GF-D8 (cell line): ENCODE measurements around the gene RHOB.
"Not testable (repeated sequence)": the region's sequence is repeated elsewhere in the genome, so short reads cannot be mapped to it uniquely, and the experiment has no call there.

Source experiments
- DNase-seq: peaks from one replicate; lab custom pipeline; 2025; lab: John Stamatoyannopoulos, UW

The RHOB gene

DNA sequence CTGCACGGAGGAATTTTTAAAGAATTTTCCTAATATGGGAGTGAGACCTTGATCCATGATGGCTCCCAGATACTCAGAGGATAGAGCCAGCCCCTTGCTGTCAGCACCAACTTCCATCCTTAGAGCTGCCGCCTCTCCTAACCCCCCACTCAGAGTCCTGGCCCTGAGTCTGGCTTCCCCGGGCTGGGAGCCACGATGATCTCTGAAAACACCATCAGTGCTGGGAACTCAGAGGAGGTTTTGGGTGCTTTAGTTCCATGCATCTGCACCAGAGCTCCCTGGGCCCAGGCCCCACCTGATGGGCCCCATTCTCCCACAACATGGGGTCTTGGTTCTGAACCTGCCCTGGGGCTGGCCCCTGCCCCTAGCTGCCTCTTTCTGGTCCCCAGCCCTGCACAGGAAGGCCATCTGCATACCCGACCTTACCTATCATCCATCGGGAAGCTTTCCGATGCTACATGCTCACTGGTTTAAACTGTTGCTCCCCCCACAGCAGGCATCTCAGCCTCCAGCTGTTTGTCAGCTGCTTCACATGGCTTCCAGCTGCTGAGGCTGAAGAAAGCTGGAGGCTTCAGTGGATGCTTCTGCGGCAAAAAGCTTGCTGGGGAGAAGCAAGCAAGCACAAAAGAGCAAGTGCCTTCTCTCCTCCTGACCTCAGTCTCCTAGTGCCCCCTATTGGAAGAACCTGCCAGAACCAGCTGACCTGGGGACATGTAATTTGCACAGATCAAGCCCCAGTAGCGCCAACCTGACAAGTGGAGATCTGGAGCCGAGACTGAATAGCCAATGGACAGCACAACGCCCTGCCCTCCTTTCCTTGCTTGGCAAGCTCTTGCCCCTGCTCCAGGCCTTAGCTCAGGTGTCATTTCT lies 24.2 kb upstream of the RHOB start:
- no peak for DNase-seq

DNA sequence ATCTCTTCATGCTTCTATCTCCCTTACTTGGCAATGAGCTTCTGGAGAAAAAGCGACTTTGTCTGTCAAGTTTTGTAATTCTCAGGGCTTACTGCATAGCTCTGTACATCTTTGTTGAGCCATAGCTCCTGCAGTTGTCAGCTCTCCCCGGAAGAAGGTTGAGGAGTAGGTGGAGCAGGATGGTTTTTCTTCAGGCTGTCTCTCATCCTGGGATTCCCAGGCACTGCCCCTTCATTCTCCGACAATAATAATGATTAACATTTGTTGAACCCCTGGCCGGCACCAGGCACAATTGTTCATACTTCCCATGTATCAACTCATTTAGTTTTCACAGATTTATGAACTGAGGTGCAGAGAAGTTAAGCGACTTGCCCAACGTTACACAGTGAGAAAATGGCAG lies 23.5 kb upstream of the RHOB start:
- no peak for DNase-seq

DNA sequence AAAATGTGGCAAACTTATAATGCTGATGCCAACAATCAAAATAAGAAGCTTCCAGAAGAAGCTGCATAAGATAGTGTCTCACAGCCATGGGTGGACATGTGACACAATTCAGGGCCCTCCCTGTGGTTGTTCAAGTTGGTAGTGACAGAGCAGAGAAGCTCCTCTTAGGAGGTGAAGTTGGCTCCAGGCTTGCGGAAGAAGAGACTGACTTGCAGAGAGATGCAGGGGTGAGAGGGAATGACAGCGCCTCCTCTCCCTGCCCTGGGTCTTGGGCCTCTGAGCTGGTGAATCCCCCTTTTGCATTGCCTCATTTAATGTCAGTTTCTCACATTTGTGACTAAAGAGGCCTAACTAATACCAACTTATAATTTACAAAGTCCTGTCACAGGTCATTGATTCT lies 23.0 kb upstream of the RHOB start:
- no peak for DNase-seq

DNA sequence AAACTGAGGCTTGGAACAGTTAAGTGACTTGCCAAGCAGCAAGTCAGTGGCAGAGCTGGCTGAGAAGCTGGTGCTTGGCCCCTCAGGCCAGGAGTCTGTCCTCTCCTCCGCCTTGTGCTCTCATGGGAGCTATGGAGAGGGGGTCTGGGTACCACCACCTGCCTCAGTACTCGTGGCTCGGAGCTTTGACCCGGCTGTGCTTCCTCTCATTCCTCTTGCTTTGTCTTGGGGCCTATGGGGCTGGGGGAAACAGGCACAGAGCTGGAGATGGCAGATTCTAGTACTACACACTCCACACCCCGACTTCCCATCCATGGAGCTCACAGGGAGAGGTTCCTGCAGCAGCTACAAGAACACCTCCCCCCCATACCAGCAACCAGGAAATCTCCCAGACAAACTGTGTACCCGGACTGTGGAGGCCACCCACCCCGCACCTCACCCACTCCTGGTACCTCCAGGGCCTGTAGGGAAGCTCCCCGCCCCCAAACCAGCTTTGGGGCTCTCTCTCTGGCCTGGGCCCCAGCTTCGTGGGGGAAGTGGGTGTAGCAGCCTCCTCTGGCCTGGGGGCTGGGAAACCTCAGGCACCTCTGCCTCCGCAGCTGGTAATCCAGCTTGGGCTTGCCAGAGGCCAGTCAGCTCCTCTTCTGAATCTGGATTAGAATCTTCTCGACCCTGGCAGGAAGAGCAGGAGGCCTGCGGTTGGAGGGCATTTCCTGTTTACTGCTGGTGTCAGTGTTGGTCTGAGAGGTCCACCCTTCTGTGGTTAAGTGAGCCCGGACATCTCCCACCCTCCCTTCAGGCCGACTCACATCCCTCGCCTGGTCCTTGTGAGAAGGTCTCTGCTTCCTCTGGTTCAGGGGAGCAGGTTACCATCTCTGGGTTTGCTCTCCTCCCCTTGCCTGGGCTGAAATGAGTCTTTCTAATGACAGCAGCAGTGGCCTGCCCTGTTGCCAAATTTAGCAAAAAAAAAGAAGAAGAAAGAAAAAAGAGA lies 22.3 kb upstream of the RHOB start:
- peak; percentile 62 for DNase-seq

DNA sequence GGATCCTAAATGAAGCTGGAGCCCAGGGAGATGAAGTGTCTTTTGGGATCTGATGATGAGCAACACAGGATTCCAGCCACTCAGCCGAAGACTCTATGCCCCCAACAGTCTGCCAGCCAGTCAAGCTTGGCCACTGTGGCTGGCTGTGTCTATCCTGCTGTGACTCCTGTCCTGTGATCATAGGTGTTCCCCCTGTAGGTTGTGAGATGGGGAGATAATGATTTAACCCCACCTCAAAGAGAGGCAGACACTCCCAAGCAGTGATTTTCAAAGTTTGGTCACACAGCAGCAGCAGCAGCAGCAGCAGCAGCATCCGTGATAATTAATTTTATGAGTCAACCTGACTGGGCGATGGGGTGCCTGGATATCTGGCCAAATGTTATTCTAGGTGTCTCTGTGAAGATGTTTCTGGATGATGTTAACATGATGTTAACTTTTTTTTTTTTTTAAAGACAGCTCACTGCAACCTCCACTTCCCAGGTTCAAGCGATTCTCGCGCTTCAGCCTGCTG lies 21.4 kb upstream of the RHOB start:
- DNase-seq, result no peak

DNA sequence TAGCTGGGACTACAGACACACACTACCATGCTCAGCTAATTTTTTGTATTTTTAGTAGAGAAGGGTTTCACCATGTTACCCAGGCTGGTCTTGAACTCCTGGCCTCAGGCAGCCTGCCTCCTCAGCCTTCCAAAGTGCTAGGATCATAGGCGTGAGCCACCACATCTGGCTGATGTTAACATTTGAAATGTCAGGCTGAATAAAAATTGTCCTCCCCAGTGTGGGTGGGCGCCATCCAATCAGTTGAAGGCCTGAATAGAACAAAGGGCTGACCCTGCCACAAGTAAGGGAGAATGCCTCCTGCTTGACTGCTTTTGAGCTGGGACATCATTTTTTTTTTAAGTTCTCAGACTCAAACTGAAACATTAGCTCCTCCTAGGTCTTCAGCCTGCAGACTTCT lies 21.0 kb upstream of the RHOB start:
- no peak for DNase-seq

DNA sequence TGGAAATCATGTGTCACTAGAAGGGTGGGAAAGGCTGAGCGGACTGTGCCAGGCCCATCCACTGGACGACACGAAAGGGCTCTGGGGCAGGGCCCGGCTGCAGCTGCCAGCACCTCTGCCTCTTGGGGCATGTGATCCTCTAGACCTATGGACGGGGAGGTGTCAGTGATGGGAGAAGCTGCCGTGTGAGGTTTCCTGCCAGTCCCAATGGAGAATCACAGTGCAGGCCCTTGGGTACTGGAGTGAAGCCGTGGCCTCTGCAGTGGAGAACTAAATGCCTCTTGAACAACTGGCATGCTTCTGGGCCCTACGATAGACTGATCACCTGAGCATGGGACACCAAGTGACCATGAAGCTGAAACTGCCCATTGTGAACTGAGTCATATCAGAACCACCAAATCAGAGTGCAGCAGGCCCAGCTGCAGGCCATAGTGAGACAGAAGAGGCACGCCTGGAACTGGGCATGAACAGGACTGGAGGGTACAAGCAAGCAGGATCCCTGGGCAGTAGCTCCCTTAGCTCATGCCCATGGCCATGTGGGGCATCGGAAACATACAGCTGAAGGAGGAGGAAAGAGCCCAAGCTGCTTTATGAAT lies 18.8 kb upstream of the RHOB start:
- DNase-seq, result no peak

DNA sequence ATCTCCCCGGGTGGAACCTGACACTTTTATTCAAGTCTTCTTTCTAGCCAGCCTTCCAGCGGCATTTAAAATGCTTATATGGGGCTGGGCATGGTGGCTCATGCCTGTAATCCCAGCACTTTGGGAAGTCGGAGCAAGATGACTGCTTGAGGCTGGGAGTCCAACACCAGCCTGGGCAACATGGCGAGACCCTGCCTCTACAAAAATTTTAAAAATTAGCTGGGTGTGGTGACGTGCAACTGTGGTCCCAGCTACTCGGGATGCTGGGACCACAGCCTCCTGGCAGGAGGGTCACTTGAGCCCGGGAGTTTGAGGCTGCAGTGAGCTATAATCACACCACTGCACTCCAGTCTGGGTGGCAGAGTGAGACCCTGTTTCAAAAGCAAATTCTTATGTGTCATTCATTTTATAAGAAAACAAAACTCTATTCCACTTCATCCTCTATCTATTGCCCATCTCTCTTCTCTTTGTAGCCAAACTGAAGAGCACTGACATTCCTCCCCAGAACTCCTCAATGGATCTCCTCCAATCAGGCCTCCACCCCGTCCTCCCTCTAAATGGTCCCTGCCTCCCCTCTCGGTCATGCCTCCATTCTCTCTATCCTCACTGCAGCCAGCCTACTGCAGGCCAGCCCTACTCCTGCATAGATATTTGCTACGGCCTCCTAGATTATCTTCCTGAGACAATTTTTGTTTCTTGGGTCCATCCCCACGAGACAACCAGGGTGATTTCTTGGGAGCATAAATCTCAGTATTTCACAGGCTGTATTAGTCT lies 18.0 kb upstream of the RHOB start:
- DNase-seq, result no peak

DNA sequence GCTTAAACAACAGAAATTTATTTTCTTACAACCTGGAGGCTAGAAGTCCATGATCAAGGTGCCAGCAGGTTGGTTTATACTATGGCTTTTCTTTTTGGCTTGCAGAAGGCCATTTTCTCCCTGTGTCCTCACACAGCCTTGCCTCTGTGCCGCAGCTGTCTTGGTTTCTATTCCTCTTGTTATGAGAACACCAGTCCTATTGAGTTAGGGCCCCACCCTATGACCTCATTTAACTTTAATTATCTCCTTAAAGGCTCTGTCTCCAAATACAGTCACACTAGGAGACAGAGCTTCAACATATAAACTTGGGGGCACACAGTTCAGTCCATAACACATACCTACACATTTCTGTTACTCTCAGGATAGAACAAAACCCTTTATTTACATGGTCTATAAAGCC lies 17.3 kb upstream of the RHOB start:
- no peak for DNase-seq

DNA sequence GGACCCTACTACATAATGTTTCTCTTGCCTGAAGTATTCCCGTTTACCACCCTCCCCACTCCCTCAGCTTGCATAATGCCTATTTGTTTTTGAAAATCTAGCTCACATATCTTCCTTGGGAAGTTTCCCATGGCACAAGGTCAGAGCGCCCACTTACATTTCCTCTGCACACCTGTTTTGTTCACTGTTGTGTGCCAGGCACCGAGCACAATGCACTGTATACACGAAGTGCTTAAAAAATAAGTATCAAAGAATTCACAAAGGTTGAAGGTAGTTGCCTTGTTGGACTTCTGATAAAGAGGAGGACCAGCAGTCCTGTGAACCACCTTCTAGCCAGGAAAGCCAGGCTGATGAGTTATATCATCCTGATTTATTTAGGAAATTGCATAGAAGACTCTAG lies 16.8 kb upstream of the RHOB start:
- DNase-seq, result no peak

DNA sequence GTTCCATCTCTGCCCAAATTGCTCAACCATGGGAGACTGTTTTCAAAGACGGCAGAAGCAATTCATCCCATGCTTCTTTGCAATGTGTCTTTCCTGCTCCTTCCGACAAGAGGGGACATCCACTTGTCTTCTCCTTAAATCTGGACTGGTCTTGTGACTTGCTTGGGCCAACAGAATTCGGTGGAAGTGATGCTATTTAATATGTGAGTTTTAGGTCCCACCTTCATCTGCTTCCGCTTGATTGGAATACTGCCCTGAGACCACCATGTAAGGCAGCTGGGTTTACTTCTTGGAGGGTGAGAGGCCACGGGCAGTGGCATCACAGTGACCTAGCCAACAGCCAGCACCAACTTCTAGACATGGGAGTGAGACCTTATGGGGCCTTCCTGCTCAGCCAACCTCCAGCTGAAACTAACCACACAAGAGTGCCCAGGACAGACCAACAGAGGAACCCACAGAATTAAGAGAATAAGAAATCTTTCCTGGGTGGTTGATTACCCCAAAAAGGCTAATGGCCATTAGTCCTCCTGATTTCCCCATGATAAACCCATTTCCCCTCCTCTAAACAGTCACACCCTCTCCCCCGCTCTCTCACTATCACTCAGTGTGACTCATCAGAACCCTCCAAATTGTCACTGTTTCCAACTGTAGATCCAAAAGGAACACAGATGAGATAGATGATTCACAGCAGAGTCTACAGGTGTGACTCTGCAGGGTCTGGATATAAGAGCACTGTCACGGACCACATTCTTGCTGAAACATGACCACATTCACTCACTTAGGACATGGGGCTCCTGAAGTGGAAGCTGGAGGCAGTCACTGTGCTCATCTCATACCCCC lies 16.2 kb upstream of the RHOB start:
- no peak for DNase-seq

DNA sequence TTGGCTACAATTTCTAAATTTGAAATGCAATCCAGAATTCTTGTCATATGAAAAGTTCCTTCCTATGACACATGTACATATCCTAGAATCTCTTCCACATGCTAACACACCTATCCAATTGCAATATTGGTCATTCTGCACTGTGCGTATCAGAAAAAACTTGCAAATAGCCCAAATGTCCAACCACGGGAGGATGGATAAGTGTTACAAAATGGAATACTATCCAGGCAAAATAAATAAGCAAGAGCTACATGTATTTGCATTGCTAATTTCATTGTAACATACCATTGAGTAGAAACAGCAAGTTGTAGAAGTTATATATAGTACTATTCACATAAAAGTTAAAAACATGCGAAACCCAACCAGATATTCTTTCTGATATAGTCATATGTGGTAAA lies 15.6 kb upstream of the RHOB start:
- no peak for DNase-seq

DNA sequence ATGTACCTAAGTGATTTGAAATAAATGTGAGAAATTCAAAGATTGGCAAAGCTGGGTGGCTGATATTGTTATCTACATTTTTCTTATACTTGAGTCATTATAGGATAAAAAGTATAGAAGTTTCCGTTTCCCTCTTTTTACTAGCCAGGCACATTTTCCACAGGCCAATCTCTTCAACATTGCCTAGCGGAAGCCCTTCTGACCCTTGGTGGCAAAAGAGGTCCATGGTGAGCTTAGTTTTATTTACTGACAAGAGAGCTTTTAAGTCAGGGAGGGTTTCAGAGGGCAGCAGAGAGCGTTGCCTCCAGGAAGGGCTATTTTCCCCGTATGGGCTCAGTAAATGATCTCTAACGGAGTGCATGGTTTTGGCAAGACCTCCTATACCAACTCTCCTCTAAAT lies 15.1 kb upstream of the RHOB start:
- no peak for DNase-seq

DNA sequence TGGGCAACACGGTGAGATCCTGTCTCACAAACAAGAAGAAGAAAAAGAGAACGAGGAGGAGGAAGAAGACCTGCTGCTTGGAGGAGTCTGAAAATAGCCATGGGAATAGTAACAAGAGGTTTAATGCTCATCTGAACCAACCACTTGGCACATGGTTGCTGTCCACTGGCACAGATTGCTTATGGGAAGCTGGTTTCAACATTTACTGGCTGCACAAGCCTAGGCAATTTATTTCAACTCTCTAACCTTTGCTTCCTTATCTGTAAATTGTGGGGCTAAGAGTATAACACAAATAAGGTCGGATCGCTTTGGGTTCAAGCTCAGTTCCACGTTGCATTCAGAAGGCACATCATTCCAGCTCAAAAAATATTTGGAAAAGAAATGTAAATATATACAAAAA lies 14.2 kb upstream of the RHOB start:
- DNase-seq, result no peak

DNA sequence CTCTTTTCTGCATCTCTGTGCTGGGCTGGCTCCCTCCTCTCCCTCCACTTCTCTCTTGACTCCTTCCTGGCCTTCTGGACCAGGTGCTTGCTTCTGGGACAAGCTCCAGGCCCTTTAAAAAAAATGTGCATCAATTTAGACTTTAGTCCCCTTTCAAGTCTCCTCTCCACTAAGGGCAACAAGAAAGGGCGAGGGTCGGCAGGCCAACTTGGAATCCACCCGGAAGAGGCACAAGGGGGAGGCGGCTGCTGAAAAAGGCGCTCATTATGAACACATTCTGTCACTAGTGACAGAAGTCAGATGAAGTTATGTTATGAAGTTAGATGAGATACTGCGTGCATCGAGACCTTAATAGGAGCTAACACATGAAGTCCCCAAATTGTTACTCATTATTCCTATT lies 13.6 kb upstream of the RHOB start:
- no peak for DNase-seq

DNA sequence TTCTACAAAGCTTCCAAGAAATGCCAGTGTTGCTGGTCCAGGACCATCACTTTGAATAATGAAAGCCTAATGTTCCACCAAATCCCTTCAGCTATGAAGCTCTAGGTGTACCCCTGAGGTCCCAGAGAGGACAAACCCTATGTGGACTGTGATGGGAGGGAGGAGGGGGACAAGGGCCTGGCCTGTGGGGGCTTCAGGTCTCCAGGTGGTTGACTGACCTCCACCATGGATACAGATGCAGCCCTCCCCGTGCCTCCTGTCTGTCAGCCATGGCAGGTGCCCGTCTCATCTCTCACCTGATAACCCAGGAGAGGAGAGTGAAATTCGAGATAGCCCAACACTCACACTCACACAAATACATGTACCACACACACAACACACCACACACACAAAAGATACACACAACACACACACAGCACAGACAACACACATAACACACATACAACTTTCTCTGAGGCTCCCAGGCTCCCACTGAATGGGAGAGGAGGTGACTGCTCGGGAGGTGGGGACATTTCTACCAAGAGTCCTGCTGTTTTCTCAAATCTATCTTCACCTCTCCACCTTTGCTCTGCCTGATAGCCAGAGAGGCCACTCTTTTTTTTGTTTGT lies 12.8 kb upstream of the RHOB start:
- no peak for DNase-seq

DNA sequence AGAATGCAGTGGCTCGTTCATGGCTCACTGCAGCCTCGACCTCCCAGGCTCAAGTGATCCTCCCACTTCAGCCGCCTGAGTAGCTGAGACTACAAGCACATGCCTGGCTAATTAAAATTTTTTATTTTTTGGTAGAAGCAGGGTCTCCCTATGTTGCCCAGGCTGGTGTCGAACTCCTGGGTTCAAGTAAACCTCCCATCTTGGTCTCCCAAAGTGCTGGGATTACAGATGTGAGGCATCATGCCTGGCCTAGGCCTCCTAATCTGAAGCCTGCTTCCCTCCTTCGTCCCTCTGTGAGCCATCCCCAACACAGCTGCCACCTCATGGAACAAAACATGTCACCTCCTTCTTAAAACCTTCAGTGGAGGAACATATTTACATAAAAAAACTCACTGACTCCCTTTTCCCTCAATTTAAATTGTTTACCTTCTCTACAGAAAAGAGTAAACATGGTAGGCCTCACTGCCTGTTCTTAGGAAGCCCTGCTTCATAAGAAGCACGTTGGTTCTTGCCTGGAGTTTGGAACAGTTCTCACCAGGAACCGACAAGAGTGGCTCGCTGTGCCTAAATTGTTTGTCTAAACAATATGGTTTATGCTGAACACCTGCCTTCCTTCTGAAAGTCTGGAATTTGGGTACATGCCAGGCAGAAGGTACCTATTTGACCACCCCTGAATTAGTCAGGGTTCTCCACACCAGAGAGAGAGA lies 12.1 kb upstream of the RHOB start:
- no peak for DNase-seq

DNA sequence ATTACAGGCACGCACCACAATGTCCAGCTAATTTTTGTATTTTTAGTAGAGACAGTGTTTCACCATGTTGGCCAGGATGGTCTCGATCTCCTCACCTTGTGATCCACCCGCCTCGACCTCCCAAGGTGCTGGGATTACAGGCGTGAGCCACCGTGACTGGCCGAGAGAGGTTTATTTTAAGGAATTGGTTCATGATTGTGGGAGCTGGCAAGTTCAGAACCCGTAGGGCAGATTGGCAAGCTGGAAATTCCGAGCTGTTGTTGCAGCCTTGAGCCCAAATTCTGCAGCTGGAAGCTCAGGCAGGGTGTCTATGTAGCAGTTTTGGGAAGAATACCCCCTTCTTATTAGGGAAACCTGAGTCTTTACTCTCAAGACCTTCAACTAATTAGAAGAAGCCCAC lies 11.4 kb upstream of the RHOB start:
- DNase-seq, result not testable (repeated sequence)

DNA sequence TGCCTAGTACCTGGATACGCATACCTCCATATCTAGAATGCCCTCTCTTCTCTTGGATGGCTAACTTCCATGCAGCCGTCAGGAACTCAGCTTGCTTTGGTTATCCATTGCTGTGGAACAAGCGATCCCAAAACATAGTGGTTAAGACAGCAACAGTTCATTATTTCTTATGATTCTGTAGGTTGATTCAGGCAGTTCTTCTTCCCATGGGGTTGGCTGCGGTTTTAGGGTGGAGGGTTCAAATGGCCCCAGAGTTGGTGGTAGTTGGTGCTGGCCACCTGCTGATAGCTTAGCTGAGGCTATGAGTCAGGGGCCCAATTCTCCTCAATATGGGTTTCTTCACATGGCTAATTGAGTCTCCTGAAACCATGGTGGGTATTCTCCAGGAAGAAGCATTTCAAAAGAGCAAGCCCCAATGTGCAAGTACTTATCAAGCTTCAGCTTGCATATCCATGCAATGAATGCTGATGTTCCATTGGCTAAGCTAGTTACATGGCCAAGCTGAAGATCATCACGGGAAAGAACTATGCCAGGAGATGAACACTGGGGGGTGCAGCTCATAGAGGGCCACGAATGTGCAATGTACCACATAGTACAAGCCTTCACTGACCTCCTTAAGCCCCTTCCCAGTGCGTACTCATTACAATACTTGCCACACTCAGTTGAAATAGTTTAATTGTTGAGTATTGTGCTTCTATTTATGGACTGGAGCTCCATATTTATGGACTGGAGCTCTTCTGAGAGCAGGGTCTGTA lies 10.0 kb upstream of the RHOB start:
- no peak for DNase-seq
